Islet precursor cell (in vitro differentiated cells): ENCODE data around the gene VKORC1.

Experiments
- DNase-seq: peaks from one replicate; pipeline ENCODE4 v3.0.0-alpha.2; 2018

Gene VKORC1

DNA sequence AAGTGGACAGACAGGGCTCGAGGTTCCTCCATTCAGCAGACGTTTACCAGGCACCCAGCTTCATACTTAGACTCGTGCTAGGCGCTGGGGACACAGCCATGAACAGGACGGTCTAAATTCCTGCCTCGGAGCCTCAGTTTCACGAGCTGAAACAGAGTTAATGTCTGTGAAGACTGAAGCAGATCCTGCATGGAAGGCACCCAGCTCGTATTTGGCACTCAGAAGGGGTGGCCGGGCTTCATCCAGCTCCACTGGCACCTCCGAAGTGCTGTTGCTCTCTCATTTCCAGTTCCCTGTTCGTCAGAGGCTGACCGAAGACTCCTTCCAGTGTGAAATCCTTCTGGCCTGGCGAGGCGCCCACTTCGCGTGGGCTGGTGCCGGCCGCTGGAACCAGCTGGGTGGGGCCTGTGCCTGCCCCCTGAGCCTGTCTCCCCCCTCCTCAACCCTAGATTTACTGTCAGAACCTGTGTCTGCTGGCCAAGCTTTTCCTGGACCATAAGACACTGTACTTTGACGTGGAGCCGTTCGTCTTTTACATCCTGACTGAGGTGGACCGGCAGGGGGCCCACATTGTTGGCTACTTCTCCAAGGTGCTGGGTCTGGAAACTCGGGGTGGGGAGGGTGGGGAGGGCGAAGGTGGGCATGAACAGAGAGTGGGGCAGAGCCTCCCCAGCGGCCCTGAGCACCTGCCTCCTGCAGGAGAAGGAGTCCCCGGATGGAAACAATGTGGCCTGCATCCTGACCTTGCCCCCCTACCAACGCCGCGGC, 35.2 kb upstream of the VKORC1 start:
- peak; percentile 54 for DNase-seq

DNA sequence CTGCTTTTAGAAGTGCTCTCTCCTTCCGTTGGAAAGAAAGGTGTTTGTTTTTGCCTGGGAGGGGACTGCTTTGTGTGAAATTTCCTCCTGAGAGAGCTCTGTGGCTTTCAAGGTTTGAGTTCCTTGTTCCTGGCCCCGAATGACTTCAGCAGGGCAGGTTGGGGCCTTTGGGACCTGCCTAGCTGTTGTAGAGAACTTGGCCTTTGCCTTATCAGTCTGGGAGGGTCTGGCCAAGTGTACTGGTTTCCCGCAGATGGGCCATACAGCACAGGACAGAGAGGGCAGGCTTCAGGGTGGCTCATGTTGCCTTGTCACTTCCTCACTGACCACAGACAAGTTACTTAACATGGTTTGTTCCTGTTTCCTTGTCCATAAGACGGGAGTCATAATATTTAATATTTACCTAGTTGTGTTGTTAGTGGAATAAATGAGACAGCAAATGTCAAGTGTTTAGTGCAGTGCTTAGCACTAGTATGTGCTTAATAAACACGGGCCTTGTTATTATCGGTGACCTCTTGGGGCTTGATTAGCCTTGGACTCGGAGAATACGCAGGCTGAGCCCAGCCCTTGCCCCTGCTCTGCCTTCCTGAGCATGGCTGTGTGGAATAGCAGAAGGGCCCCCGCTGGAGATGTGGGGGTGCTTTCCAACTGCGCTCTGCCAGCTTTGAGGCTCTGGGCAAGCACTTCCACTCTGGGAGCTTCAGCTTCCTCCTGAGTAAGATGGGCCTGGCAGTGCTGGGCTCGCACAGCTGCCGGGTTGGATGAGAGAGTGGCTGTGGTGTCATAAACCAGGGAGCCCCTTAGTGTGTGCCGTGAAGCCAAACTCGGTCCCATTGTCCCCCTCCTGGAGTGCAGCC, 34.3 kb upstream of the VKORC1 start:
- DNase-seq, result peak; percentile 56

DNA sequence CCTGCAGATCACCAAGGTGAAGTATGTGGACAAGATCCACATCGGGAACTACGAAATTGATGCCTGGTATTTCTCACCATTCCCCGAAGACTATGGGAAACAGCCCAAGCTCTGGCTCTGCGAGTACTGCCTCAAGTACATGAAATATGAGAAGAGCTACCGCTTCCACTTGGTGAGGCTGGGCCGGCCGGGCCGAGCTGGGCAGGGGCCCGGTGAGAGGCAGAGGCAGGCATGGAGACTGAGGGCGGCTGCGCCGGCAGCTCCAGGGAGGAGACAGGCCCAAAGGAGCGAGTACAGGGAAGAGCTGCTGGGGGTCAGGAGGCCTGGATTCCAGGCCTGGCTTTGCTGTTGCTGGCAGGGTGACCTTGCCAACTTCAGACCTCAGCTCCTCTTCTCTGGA, 32.6 kb upstream of the VKORC1 start:
- peak; percentile 42 for DNase-seq

DNA sequence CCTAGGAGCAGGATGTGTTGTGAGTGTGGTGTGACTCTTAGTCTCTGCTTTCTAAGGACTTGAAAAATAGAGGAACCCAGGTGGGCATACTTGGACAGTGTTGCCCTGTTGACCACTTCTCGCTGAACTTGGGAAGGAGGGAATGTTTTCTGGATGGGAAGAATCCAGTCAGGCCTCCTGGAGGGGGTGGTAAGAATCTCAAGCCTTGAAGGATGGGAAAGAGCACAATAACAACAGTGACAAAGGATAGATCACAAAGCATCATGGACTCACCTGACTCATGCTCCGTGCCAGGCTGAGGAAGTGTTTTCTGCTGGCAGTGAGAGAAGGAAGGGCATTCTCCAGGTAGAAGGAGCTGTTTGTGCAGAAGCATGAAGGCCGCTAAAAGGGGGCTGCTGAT, 31.2 kb upstream of the VKORC1 start:
- DNase-seq, result no peak

DNA sequence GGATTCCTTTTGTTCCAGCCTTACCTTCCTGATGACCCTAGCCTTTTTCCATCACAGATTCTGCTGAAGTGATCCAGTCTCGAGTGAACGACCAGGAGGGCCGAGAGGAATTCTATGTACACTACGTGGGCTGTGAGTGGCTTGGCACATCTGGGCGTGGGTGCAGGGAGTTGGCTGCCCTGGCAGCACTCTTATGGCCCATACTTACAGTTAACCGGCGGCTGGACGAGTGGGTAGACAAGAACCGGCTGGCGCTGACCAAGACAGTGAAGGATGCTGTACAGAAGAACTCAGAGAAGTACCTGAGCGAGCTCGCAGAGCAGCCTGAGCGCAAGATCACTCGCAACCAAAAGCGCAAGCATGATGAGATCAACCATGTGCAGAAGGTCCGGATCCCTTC, 25.5 kb upstream of the VKORC1 start:
- no peak for DNase-seq

DNA sequence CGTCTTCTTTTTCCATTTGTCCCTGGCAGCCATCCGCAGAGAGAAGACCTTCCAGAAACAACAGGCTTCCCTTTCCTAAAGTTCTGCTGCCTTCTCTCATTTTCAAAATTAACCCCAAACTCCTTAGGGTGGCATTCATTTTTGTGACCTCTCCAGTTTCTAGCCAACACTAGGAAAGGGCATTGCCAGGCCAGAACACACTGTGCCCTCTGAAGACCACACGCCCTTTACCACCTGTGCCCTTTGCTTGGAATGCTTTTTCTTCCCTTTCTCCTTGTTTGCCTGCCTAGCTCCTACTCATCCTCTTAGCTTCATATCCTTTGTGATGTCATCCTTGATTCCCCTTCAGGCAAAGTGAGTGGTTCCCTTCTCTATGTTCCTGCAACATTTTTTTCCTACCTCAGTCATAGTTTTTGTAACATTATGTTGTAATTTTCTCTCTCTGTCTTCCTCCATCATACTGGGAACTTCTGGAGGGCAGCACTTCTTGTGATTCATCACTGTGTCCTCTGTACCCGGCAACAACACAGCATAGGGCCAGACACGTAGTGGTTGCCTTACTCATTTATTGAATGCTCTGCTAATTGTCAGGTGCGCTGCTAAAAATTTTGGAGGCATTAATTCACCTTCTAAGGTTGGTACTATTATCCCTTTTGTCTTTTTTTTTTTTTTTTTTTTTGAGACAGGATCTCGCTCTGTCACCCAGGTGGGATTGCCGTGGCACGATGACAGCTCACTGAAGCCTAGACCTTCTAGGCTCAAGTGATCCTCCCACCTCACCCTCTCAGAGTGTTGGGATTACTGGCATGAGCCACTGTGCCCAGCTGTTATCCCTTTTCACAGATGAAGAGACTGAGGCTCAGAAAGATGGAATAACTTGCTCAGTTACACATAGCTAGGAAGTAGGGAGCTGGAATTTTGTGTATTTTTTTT, 23.9 kb upstream of the VKORC1 start:
- DNase-seq, result no peak

DNA sequence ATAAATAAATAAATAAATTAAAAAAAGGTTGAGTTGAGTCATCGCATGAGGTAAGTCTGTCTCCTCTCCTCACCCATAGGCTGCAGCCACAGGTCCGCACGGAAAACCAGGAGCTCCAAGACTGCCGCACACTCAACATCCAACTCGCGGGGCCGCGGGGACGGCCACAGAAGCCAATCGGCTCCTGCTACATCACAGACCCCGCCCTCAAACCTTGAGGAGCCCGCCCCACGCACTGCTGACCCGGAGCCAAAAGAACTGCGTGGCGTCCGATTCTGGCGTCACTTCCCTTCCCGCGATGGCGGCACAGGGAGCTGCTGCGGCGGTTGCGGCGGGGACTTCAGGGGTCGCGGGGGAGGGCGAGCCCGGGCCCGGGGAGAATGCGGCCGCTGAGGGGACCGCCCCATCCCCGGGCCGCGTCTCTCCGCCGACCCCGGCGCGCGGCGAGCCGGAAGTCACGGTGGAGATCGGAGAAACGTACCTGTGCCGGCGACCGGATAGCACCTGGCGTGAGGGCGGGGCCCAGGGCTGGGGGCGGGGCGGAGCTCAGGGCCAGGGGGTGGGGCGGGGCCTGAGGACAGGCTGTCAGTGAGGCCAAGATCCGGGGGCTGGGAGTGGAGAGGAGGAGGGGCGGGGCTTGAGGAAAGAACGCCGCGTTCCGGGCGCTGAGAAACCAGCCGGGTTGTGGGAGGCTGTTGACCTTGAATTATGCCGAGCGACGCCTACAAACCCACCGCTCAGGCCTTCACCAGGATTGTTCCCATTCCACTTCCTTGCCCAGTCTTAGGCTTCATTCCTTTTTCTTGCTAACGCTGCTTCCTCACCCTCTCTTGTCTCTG, 23.0 kb upstream of the VKORC1 start, which contains the start of gene KAT8:
TSS of gene KAT8 (plus strand) at position 281 of the 839 bp plus-strand sequence. CDS start at position 299, 18 bp downstream.
- peak; percentile 99 for DNase-seq

DNA sequence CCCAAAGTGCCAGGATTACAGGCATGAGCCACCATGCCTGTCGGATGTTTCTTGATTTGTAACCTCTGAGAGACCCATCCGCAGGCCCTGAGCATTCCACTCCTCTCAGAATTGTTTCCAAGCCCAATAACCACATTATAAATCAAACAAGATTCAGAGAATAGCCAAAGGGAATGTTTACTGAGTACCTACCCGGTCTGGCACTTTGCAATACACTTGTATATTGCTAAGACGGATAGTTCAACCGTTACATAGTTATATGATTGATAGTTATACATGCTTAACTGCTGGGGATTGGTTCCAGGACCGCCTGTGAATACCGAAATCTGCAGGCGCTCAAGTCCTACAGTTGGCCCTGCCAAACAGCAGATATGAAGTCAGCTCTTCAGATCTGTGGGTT, 19.9 kb upstream of the VKORC1 start:
- no peak for DNase-seq

DNA sequence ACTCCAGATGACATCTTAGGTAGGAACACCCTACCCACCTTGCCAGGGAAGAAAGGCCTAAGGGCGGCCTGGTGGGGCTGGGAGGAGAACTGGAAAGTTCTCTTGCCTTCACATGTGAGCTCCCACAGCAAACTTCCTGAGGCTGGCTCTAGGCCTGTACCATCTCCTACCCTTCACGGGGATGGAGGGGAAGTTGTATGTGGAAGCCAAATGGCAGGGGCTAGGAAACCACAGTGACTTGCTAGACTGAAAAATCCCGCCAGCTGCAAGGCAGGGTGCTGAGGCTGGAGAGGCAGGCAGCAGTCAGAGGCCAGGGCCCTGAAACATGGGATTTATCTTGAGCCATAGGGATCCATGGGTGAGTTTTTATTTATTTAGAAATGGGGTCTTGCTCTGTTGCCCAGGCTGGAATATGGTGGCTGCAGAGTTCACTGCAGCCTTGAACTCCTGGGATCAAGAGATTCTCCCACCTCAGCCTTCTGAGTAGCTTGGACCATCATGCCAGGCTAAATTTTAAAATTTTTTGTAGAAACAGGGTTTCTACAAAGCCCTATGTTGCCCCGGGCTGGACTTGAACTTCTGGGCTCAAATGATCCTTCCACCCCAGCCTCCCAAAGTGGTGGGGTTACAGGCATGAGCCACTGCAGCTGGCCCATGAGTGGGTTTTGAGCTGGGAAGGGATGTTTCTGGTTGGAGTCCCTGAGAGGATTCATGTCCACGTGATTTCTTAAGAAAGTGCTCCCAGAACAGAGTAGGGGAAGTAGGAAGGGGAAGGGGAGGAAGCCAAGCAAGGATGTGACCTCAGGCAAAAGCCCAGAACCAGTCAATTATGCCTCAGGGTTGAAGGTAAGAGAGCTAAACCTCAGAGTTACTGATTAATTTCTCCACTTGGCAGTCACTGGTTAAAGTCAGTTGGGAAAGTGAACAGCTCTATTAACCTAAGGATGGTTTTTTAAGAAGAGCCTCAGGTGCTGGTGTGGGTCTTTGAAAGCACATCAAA, 18.8 kb upstream of the VKORC1 start:
- DNase-seq, result no peak

DNA sequence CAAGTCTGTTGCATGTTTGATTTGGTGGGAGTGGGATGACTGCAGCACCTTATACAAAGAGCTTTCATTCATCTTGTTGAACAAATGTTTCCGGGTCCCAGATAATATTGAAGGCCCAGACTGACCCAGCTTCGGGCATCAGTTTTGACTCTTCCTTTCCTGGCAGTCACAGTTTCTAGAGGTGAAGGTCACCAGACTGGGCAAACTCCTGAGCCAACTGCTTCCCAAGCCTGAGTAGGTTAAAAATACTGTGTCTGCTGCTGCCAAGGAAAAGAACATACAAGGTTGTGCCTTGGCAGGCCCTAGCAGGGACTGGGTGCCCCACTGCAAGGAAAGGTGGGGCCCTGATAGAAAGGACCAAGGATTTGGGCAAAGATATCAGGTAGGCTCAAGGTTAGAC, 18.1 kb upstream of the VKORC1 start:
- no peak for DNase-seq

DNA sequence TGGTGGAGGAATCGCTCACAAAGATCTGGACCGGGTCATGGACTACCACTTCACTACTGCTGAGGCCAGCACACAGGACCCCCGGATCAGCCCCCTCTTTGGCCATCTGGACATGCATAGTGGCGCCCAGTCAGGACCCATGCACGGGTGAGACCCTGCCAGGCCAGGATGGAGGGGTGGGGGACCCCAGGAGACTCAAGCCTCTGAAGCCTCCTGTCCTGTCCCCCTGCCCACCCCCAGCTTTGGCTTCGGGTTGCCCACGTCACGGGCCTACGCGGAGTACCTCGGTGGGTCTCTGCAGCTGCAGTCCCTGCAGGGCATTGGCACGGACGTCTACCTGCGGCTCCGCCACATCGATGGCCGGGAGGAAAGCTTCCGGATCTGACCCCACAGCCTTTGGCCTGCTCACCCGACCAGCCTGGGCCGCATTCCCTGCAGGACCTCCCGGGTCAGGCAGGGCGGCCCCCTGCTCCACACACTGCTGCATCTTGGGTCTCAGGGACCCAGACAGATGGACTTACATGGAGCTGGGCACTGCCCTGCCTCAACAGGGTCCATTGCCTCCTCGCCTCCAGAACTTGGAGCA, 17.4 kb upstream of the VKORC1 start:
- DNase-seq, result no peak

DNA sequence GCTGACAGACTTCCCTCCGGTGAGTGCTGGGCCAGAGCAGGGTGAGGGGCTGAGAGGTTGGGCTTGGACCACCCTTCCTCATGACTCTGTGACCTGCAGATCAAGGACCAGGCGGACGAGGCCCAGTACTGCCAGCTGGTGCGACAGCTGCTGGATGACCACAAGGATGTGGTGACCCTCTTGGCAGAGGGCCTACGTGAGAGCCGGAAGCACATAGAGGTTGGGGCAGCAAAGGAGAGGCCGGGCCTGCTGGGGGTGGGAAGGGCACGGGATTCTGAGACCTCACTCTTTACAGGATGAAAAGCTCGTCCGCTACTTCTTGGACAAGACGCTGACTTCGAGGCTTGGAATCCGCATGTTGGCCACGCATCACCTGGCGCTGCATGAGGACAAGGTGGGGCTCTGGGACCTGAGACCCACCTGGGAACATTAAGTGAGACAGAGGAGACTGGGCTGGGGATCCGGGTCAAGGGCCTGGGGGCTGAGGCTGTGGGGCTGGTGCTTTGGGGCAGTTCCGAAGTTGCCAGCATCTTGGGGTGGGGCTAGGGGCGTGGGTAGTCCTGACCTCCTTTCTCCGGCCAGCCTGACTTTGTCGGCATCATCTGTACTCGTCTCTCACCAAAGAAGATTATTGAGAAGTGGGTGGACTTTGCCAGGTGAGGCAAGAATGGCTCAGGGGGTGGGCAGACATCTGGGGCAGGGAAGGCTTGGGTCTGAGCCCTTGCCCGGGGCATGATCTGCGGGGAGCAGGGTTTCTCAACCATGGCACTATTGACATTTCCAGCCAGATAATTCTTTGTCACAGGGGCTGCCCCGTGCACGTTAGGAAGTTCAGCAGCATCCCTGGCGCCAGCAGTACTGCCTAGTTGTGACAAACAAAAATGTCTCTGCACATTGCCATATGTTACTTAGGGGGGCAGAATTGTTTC, 15.8 kb upstream of the VKORC1 start:
- DNase-seq, result no peak

DNA sequence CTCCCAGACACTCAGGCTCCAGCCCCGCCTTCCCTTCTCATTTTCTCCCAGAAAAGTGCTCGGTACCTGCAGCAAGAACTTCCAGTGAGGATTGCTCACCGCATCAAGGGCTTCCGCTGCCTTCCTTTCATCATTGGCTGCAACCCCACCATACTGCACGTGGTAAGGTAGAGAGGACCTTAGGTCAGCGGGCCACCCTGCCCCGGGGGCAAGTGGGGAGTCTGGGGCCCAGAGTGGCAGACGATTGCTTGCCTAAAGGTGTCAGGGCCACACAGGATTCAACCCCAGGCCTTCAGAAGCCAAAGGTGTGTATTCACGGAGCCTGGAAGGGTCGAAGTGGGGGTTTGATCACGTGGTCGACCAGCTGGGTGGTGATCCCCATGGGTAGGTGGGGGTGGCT, 15.0 kb upstream of the VKORC1 start:
- no peak for DNase-seq

DNA sequence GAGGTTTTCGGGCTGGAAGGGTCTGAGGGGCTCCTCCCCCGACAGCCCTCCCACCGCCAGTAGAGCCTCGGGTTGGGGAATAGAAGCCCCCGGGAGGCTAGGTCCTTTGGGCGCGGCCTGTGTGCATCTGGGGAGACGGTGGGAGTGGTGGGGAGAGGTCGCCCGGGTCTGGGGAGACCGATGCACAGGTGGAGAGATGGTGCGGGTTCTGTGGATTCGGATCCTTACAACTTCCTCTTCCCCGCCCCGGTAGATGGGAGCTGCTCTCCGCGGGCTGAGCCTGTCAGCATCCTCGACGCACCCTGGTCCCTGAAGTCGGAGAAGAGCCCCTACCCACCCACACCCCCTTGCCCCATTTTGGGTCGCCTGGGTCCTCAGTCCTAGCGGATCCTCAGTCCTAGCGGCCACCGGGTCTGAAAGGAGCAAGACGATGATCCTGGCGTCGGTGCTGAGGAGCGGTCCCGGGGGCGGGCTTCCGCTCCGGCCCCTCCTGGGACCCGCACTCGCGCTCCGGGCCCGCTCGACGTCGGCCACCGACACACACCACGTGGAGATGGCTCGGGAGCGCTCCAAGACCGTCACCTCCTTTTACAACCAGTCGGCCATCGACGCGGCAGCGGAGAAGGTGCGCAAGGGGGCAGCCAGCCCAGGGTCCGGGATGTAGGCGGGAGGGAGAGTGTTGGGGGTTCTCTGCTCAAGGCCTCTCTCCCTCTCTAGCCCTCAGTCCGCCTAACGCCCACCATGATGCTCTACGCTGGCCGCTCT, 14.4 kb upstream of the VKORC1 start:
- DNase-seq, result no peak

DNA sequence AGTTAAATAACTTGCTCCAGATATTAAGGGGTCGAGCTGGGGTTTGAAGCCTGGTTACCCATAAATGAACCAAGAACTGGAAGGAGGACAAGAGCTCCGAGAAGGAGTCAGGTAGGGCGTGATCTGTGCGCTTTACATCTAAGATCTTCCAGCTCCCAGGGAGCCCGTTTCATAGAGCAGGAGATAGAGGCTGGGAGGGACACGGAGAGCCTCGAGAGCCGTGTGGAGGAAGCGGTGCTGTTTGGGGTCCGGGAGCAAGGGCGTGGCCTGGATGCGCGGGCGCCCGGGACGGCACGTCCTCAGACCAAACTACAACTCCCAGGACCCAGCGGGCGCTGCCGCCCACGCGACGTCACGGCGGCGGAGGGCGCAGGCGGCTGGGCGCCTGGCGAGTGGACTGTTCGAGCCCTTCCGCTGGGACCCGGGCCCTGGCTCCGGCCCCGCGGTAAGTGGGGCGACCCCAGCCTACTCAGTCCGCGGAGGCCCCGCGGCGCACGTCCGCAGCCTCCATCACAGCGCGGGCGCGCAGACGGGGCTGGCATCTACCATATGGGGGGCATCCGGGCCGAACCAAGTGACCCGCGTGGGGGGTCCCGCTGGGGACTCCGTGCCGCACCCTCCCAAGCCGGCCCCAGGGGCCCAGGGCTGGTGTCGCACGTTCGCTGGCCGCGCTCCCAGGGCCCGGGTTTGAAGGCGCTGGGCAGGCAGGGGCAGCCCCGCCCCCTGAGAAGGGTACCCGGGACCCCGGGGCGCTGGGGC, 13.6 kb upstream of the VKORC1 start, which contains the start of gene BCKDK:
TSS of gene BCKDK (plus strand) at position 352 of the 759 bp plus-strand sequence. CDS start 838 bp downstream, outside the sequence.
- DNase-seq, result peak; percentile 79

DNA sequence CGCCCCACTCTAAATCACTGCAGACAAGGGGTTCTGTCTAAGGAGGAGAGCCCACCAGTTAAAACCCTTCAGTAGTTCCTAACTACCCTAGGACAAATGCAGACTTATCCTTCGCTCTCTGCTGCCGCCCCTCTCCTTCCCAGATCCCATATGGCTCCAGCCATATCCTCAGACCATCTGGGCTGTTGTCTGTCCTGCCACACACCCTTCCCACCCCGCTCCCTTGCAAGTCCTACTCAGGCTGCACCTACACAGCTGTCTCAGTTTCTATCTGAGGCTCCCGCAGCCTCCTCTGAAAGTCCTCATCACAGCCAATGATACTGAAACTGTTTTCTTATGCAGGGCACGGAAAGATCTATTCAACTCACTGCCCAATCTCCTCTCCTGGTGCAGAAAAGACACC, 12.9 kb upstream of the VKORC1 start:
- DNase-seq, result no peak
